ENCODE measurements around the gene KIAA1210.

The KIAA1210 gene

DNA sequence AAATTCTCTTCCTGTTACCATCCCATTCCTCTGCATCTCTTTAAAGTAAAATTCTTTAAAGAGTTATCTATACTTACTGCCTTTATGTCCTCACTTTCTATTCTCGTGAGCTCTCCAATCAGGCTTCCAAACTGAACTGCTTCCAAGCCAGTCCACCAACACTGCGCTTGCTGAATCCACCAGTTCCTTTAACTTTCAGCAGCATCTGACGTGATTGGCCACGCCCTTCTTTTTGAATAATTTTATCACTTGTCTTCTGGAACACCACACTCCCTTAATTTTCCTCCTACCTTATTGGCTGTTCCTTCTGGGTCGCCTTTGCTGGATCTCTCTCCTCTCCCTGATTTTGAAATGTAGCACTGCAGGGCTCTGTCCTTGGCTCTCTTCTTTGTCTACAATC, at the start of gene KIAA1210:
KIAA1210 (minus strand) TSS at position 163 of the 400 bp plus-strand sequence. CDS start 4,170 bp downstream, outside the sequence.
- H3K27me3 ChIP-seq (replicated peaks; ENCODE audit: control insufficient read depth, insufficient read depth, low read length), result peaks cover 3% of the 10 kb centered on the region; the same call in 1 of the 2 replicates

DNA sequence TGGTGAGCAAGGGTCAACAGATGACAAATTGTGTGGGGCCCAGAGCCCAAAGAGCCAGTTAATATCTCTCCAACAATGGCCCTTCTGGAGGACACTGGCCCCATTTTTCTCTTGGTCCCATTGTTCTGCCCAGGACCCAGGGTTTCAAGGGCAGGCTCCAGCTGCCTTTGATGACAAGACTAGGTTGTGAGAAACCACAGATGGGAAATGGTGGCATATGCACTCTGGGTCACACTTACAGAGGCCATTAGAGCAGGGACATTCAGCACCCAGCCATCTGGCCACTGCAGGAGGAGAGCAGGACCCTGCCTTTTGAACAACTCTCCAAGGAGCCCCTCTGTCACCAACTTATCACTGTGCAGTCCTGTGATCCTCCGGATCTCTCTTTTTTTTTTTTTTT, 49.7 kb upstream of the KIAA1210 start:
- no peaks in the 10 kb centered on the region for H3K36me3 ChIP-seq (ENCODE audit: control insufficient read depth, insufficient read depth, low read length)
- H3K27me3 ChIP-seq (replicated peaks; ENCODE audit: control insufficient read depth, insufficient read depth, low read length), result no peaks in the 10 kb centered on the region
- no peak overlapping the region for H3K4me3 ChIP-seq (replicated peaks; ENCODE audit: low read depth, low read length)
- DNase-seq (ENCODE audit: extremely low read depth, insufficient read length), result no peak
- TF ChIP-seq, protein P1, sequence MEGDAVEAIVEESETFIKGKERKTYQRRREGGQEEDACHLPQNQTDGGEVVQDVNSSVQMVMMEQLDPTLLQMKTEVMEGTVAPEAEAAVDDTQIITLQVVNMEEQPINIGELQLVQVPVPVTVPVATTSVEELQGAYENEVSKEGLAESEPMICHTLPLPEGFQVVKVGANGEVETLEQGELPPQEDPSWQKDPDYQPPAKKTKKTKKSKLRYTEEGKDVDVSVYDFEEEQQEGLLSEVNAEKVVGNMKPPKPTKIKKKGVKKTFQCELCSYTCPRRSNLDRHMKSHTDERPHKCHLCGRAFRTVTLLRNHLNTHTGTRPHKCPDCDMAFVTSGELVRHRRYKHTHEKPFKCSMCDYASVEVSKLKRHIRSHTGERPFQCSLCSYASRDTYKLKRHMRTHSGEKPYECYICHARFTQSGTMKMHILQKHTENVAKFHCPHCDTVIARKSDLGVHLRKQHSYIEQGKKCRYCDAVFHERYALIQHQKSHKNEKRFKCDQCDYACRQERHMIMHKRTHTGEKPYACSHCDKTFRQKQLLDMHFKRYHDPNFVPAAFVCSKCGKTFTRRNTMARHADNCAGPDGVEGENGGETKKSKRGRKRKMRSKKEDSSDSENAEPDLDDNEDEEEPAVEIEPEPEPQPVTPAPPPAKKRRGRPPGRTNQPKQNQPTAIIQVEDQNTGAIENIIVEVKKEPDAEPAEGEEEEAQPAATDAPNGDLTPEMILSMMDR (IDR thresholded peaks at IDR 0.05; ENCODE audit: insufficient read depth, low read length, poor library complexity, severe bottlenecking), result no peak

More for the DNA sequence above, at the start of gene KIAA1210:
- Histone ChIP-seq H3K4me3 (replicated peaks; ENCODE audit: low read depth, low read length) (no peak within 1 kb of the TSS), H3K36me3 (ENCODE audit: control insufficient read depth, insufficient read depth, low read length) (no peaks in the 10 kb centered on the region)
- no peak for DNase-seq (ENCODE audit: extremely low read depth, insufficient read length)
- TF ChIP-seq, protein P1 (IDR thresholded peaks at IDR 0.05; ENCODE audit: insufficient read depth, low read length, poor library complexity, severe bottlenecking), result no peak

DNA sequence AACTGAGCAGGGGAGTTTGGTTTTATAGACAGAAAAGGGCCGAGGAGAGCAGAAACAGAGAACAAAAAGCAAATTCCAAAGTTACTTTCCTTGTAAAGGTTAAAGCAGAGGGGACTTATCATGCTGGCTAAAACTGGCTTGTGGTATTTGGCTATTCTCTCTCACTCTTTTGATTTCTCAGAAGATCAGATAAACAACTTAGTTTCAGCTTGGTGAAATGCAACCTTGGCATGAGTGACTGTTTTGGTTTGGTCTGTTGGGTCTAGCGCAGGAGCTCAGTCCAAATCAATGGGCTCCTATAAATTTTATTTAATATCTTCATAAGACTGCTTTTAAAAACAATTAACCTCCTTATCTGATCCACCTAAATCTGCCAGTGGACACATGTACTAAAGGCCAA, 47.3 kb upstream of the KIAA1210 start:
- DNase-seq (ENCODE audit: extremely low read depth, insufficient read length), result no peak
- Histone ChIP-seq H3K36me3 (ENCODE audit: control insufficient read depth, insufficient read depth, low read length) (no peaks in the 10 kb centered on the region), H3K4me3 (replicated peaks; ENCODE audit: low read depth, low read length) (no peak overlapping the region), H3K27me3 (replicated peaks; ENCODE audit: control insufficient read depth, insufficient read depth, low read length) (no peaks in the 10 kb centered on the region)
- TF ChIP-seq, protein P1 (IDR thresholded peaks at IDR 0.05; ENCODE audit: insufficient read depth, low read length, poor library complexity, severe bottlenecking), result no peak

DNA sequence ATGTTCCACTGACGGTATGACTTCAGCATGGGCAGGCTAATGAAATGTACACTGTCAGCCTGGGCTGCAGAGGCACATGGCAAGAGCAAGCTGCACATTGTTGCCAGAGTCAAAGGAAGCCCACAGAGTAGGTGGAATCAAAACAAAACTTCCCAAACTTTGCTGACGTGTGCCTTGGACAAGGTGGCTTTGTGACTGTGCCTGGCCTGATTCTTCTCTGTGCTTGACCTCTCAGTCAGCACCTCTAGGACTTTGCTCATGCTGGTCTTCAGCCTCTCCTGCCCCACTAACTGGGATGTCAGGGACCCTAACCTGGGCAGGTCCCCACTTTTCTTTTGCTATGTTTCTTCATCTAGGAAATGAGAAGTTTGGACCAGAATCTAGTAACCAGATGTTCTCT, 40.5 kb upstream of the KIAA1210 start:
- no peak for DNase-seq (ENCODE audit: extremely low read depth, insufficient read length)
- no peak overlapping the region for H3K4me3 ChIP-seq (replicated peaks; ENCODE audit: low read depth, low read length)
- no peaks in the 10 kb centered on the region for H3K36me3 ChIP-seq (ENCODE audit: control insufficient read depth, insufficient read depth, low read length)
- TF ChIP-seq, protein P1 (IDR thresholded peaks at IDR 0.05; ENCODE audit: insufficient read depth, low read length, poor library complexity, severe bottlenecking), result no peak
- no peaks in the 10 kb centered on the region for H3K27me3 ChIP-seq (replicated peaks; ENCODE audit: control insufficient read depth, insufficient read depth, low read length)

DNA sequence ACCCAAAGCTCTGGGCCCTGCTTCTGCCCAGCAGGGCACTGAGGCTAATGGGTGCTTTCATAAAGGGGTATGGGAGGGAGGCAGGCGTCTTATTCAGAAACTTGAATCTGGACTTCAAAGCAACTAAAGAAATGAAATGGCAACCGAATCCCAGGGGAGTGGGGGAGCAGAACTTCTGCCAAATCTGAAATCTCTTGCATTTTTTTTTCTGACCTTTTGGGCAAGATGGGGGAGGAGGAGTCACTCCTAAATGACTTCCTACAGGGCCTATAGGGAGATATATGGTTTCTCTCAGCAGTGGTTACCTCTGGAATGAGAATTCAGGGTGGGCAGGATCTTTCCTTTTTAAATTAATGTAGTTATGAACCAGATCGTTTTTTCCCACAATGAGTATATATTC, 30.6 kb upstream of the KIAA1210 start:
- no peaks in the 10 kb centered on the region; the same call in 1 of the 2 replicates for H3K27me3 ChIP-seq (replicated peaks; ENCODE audit: control insufficient read depth, insufficient read depth, low read length)
- TF ChIP-seq, protein P1 (IDR thresholded peaks at IDR 0.05; ENCODE audit: insufficient read depth, low read length, poor library complexity, severe bottlenecking), result no peak
- no peaks in the 10 kb centered on the region for H3K36me3 ChIP-seq (ENCODE audit: control insufficient read depth, insufficient read depth, low read length)
- no peak overlapping the region for H3K4me3 ChIP-seq (replicated peaks; ENCODE audit: low read depth, low read length)
- DNase-seq (ENCODE audit: extremely low read depth, insufficient read length), result no peak

DNA sequence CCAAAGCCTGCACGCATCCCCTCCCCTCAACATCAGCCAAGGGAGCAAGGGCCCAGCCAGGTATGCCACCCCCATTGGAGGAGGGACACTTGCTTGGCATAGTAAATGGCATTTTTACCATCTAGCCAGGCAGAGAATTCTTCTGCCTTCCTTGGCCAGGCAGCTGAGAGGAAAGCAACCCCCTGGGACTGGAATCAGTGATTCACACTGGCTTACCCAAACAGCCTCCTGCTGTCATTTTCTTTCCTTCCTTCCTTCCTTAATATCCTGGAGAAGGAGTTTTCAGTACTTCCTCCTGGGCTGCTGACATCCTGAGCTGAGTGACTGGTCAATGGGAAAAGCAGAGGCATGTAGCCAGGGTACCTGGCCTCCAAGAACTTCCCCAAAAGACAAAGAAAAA, 28.6 kb upstream of the KIAA1210 start:
- TF ChIP-seq, protein P1 (IDR thresholded peaks at IDR 0.05; ENCODE audit: insufficient read depth, low read length, poor library complexity, severe bottlenecking), result no peak
- no peak for DNase-seq (ENCODE audit: extremely low read depth, insufficient read length)
- Histone ChIP-seq H3K27me3 (replicated peaks; ENCODE audit: control insufficient read depth, insufficient read depth, low read length) (no peaks in the 10 kb centered on the region; the same call in none of the 2 replicates), H3K36me3 (ENCODE audit: control insufficient read depth, insufficient read depth, low read length) (no peaks in the 10 kb centered on the region), H3K4me3 (replicated peaks; ENCODE audit: low read depth, low read length) (no peak overlapping the region)
